Esophagus muscularis mucosa (tissue), 4 donors: ENCODE measurements around the gene RPL37A.

Experiments
- EP300 ChIP-seq: sonication (generic); formaldehyde crosslinking; IDR thresholded peaks from one replicate; pipeline ENCODE4 v1.6.1; 2017; ENCODE audit warnings: antibody characterized with exemption
- POLR2AphosphoS5 ChIP-seq, 2 donors: sonication (generic); formaldehyde crosslinking; IDR thresholded peaks; one replicate each; pipeline ENCODE4 v1.6.1; 2017; ENCODE audit warnings: antibody characterized with exemption in 2 of 2
- TF ChIP-seq, protein P1 (sequence below), 3 experiments: fragments of 200-600 bp in 2 of 3; fragments of 450-650 bp in 1 of 3; sonication (generic) in 2 of 3; IDR thresholded peaks; one replicate each; pipeline ENCODE4 v1.5.1; 2017 to 2019; ENCODE audit warnings: antibody characterized with exemption in 3 of 3, mild to moderate bottlenecking in 2 of 3, moderate library complexity in 1 of 3

DNA sequence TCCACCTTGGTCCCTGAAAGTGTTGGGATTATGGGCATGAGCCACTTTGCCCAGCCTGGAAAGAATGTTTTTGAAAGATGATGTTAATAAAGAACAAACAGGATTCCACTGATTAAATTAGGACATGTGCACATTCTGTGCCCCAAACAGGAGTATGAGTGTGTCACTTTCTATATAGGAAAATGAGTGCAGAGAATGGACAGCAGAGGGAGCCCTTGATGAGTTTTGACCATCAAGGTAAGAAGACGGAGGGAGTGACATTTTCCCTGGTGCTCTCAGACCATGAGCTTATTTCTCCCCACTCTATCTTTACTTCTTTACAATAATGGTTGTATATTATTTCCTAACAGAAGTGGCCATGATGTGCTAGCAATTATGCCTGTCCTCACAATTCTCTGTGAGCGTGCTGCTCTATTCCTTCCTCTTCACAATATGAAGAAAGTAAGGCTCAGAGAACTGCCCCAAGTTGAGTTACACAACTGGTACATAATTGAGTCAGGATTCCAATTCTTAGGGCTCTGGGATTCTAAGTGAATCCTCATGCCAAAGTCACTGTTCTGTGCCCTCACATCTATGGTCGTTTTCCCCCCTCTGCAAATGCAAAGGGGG lies 20.6 kb downstream of the RPL37A start:
- TF ChIP-seq POLR2AphosphoS5 (IDR thresholded peaks at IDR 0.05), result peak in 1 of 2 donors; percentile 42
- TF ChIP-seq, protein P1, sequence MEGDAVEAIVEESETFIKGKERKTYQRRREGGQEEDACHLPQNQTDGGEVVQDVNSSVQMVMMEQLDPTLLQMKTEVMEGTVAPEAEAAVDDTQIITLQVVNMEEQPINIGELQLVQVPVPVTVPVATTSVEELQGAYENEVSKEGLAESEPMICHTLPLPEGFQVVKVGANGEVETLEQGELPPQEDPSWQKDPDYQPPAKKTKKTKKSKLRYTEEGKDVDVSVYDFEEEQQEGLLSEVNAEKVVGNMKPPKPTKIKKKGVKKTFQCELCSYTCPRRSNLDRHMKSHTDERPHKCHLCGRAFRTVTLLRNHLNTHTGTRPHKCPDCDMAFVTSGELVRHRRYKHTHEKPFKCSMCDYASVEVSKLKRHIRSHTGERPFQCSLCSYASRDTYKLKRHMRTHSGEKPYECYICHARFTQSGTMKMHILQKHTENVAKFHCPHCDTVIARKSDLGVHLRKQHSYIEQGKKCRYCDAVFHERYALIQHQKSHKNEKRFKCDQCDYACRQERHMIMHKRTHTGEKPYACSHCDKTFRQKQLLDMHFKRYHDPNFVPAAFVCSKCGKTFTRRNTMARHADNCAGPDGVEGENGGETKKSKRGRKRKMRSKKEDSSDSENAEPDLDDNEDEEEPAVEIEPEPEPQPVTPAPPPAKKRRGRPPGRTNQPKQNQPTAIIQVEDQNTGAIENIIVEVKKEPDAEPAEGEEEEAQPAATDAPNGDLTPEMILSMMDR (IDR thresholded peaks at IDR 0.05), result peak; percentile 79 to 86 (median 85)
- no peak for TF ChIP-seq EP300
